ENCODE measurements around the gene KIF26B. TPM values are rescaled to one million over a fixed set of nuclear protein-coding genes. Genes with fewer than 3 reads are reported as not detected.

The KIF26B gene
- total RNA-seq, 1 donor from 2014 or later: 69.7 TPM

DNA sequence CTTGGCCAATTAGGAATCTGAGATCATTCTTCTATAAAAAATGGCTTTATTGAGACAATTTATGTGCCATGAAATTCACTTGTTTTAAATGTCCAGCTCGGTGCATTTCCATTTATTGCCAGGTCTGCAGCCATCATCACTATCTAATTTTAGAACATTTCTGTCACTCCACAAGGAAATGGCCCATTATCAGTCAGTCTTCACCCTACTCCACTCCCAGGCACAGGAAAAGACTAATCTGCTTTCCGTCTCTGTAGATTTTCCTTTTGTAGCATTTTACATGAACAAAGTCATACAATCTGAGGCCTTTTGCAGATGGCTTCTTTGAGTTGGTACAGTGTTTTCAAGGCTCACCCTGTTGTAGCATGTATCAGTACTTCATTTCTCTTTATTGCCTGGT, 27.2 kb downstream of the KIF26B start:
- no peak for DNase-seq (ENCODE audit: low spot score in 2 of 2, unreplicated experiment in 2 of 2)

DNA sequence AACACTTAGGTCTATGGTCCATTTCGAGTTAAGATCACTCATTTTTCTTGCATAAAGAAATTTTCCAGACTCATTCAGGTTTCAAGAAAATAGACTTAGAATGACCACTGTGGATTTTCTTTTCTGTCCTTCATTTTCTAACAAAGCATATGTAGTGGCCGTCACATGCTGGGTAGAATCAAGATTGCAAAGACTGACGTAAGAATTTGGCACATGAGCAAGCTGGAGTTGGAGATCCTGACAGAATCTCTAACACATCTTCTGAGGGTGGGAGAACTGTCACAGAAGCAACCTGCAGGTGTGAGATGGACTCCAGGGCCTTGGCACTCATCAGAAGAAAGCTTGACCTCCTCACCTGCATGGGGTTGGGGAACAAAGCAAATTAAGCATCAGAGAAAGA, 28.6 kb downstream of the KIF26B start:
- TF ChIP-seq, protein P1, sequence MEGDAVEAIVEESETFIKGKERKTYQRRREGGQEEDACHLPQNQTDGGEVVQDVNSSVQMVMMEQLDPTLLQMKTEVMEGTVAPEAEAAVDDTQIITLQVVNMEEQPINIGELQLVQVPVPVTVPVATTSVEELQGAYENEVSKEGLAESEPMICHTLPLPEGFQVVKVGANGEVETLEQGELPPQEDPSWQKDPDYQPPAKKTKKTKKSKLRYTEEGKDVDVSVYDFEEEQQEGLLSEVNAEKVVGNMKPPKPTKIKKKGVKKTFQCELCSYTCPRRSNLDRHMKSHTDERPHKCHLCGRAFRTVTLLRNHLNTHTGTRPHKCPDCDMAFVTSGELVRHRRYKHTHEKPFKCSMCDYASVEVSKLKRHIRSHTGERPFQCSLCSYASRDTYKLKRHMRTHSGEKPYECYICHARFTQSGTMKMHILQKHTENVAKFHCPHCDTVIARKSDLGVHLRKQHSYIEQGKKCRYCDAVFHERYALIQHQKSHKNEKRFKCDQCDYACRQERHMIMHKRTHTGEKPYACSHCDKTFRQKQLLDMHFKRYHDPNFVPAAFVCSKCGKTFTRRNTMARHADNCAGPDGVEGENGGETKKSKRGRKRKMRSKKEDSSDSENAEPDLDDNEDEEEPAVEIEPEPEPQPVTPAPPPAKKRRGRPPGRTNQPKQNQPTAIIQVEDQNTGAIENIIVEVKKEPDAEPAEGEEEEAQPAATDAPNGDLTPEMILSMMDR (IDR thresholded peaks at IDR 0.05; ENCODE audit: unreplicated experiment): no peak
- peaks cover 5% of the 10 kb centered on the region for H3K36me3 Mint-ChIP-seq
- peaks cover 25% of the 10 kb centered on the region for H3K4me1 Mint-ChIP-seq
- H3K27ac Mint-ChIP-seq: no peak overlapping the region
- no peaks in the 10 kb centered on the region for H3K9me3 Mint-ChIP-seq
- no peaks in the 10 kb centered on the region for H3K27me3 Mint-ChIP-seq (ENCODE audit: low read depth)
- no peak for DNase-seq (ENCODE audit: low spot score in 2 of 2, unreplicated experiment in 2 of 2)
- H3K4me3 Mint-ChIP-seq: no peak overlapping the region

More for the DNA sequence above, 27.2 kb downstream of the KIF26B start:
- Mint-ChIP-seq H3K4me3 (no peak overlapping the region), H3K9me3 (no peaks in the 10 kb centered on the region), H3K27ac (no peak overlapping the region), H3K27me3 (ENCODE audit: low read depth) (no peaks in the 10 kb centered on the region), H3K4me1 (peaks cover 34% of the 10 kb centered on the region), H3K36me3 (peaks cover 5% of the 10 kb centered on the region)
- TF ChIP-seq, protein P1 (IDR thresholded peaks at IDR 0.05; ENCODE audit: unreplicated experiment): no peak

DNA sequence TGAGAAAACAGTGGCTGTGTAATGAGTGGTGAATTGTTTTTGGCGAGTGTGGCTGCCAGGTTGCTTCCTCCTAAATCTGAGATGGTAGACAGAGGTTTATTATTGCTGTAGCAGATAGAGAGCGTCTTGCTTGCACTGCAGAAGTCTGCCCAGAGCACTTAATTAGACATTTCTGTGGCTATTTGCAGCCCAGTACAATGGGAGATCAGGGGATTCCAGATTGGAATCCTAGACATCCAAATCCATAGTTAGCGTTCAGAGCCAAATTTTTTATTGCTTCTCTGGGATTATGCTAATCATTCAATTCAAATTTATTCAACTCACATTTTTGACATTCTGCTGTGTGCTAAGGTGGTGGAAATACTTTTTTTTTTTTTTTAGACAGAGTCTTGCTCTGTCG, 30.0 kb downstream of the KIF26B start:
- DNase-seq (ENCODE audit: low spot score in 2 of 2, unreplicated experiment in 2 of 2): no peak
- Mint-ChIP-seq H3K4me1 (peaks cover 21% of the 10 kb centered on the region), H3K27me3 (ENCODE audit: low read depth) (no peaks in the 10 kb centered on the region), H3K36me3 (peaks cover 5% of the 10 kb centered on the region), H3K27ac (no peak overlapping the region), H3K9me3 (no peaks in the 10 kb centered on the region), H3K4me3 (no peak overlapping the region)
- TF ChIP-seq, protein P1 (IDR thresholded peaks at IDR 0.05; ENCODE audit: unreplicated experiment): no peak

DNA sequence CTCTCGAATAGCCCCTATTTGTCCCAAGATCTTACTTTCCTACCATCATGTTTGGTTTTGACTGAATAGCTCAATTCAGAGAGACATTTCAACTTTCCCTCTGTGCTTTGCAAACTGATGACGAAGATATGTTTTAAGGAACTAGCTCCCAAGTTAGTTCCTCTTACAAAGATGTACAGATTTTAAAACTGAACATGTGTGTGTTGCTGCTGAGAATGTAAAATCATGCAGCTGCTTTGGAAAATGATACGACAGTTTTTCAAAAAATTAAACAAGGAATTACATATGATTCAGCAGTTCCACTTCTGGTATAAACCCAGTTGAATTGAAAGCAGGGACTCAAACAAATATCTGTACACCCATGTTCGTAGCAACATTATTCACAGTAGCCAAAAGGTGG, 33.6 kb downstream of the KIF26B start:
- no peak overlapping the region for H3K4me3 Mint-ChIP-seq
- TF ChIP-seq, protein P1 (IDR thresholded peaks at IDR 0.05; ENCODE audit: unreplicated experiment): no peak
- H3K36me3 Mint-ChIP-seq: no peaks in the 10 kb centered on the region
- H3K27me3 Mint-ChIP-seq (ENCODE audit: low read depth): no peaks in the 10 kb centered on the region
- no peak overlapping the region for H3K27ac Mint-ChIP-seq
- peaks cover 6% of the 10 kb centered on the region for H3K4me1 Mint-ChIP-seq
- H3K9me3 Mint-ChIP-seq: no peaks in the 10 kb centered on the region
- DNase-seq (ENCODE audit: low spot score in 2 of 2, unreplicated experiment in 2 of 2): no peak

DNA sequence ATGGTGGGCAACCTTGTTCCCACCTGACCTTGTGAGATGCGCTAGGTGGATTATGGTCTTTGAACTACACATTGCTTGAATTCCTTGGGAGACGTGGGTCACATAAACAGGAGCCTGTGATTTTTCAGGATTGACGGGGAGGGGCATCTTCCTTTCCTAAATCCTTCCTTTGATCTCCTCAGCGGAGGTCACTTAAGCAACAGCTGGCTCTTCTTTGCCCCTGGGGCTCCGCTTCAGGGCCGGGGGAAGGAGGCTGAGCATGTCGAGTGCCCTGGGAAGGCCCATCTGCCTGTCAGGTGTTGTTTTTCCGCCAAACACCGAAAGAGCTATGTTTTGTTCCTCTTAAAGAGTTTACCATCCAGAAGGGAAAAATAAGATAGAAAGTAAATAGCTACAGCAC, 40.6 kb downstream of the KIF26B start:
- H3K4me1 Mint-ChIP-seq: peaks cover 16% of the 10 kb centered on the region
- TF ChIP-seq, protein P1 (IDR thresholded peaks at IDR 0.05; ENCODE audit: unreplicated experiment): no peak
- peaks cover 5% of the 10 kb centered on the region for H3K36me3 Mint-ChIP-seq
- no peak overlapping the region for H3K4me3 Mint-ChIP-seq
- no peaks in the 10 kb centered on the region for H3K27me3 Mint-ChIP-seq (ENCODE audit: low read depth)
- no peaks in the 10 kb centered on the region for H3K9me3 Mint-ChIP-seq
- H3K27ac Mint-ChIP-seq: no peak overlapping the region
- DNase-seq (ENCODE audit: low spot score in 2 of 2, unreplicated experiment in 2 of 2): no peak

DNA sequence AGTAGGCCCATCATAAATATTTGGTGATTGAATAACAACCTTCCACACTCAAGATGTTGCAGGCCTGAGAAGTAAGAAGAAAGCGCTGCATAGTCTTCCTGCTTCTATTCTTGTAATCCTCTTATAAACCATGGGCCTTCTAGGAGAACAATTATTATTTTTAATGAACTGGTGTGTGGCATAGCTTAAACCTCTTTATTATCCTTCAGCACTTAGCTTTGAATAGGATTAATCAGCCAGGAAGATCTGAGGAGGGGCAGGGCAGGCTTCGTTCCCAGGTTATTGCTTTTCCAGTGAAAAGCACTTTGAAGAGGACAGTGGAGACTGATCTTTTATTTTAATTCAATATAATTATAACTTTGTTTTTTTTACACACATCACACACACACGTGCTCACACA, 42.3 kb downstream of the KIF26B start:
- Mint-ChIP-seq H3K36me3 (peaks cover 5% of the 10 kb centered on the region), H3K9me3 (no peaks in the 10 kb centered on the region), H3K27me3 (ENCODE audit: low read depth) (no peaks in the 10 kb centered on the region), H3K27ac (no peak overlapping the region), H3K4me1 (peaks cover 29% of the 10 kb centered on the region), H3K4me3 (no peak overlapping the region)
- no peak for DNase-seq (ENCODE audit: low spot score in 2 of 2, unreplicated experiment in 2 of 2)
- TF ChIP-seq, protein P1 (IDR thresholded peaks at IDR 0.05; ENCODE audit: unreplicated experiment): no peak

All from mesothelial cell of epicardium (in vitro differentiated cells).